Ammon's horn (tissue), 1 donor: Measurements from ENCODE around the gene ST6GALNAC4.
"Not testable (repeated sequence)": the region's sequence is repeated elsewhere in the genome, so short reads cannot be mapped to it uniquely, and the experiment has no call there.

Source experiments
- DNase-seq: peaks from one replicate; pipeline ENCODE4 v3.0.0-alpha.2; 2016; ENCODE audit warnings: low spot score

Gene ST6GALNAC4

DNA sequence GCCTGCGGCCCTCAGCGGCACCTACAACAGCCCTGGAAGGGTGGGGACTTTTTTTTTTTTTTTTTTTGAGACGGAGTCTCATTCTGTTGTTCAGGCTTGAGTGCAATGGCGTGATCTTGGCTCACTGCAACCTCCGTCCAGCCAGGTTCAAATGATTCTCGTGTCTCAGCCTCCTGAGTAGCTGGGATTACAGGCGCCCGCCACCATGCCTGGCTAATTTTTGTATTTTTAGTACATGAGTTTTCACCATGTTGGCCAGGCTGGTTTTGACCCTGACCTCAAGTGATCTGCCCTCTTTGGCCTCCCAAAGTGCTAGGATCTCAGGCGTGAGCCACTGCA lies 46.7 kb downstream of the ST6GALNAC4 start:
- DNase-seq, result not testable (repeated sequence)

GRCh38 chr9:127869310-127870152 lies 47.3 kb downstream of the ST6GALNAC4 start:
- peak; percentile 86 for DNase-seq

- no peak for DNase-seq
Measured at GRCh38 chr9:127868278-127868902, 48.5 kb downstream of the ST6GALNAC4 start.

DNA sequence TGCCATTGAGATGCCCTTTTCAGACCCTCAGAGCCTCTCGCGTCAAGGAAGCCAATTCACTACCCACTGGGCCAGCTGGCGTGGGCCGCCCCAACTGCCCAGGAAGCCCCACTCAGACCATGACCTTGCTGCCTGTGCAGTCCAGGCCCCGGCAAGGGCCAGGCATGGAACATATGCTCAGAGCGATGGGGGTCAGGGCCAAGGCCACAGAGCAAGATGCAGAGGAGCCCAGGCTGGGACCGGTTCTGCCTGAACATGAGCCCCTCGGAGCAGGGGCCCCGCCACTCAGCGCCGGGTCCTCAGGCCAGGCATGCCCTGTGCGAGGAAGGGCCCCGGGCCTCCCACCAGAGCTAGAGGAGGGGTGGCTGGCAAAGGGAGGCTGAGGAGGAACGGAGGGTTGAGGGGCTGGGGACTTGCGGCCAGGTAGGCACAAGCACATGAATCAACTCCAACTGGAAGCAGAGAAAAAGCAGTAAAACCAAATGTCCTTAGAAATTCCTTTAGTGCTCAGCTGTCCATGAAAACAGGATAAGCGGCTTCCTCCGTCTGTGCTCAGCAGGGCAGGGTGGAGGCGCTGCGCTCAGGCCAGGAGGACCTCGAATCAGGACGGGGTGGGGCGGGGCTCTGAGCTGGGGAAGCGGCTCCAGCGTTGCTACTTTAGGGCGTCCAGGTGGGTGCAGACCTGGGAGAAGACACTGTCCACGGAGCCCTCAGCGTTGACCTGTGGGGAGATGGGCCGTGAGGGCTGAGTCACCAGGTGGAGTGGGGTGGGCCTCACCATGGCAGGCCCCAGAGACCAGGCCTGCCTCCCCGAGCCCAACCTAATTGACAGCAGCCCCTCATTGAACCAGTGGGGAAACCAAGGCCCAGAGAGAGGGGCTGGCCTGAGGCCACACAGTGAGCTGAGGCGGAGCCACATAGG lies 49.2 kb downstream of the ST6GALNAC4 start:
- no peak for DNase-seq

GRCh38 chr9:127866535-127866934 lies 50.3 kb downstream of the ST6GALNAC4 start:
- DNase-seq, result no peak

- no peak for DNase-seq
Measured at GRCh38 chr9:127865645-127866464, 51.0 kb downstream of the ST6GALNAC4 start.

DNA sequence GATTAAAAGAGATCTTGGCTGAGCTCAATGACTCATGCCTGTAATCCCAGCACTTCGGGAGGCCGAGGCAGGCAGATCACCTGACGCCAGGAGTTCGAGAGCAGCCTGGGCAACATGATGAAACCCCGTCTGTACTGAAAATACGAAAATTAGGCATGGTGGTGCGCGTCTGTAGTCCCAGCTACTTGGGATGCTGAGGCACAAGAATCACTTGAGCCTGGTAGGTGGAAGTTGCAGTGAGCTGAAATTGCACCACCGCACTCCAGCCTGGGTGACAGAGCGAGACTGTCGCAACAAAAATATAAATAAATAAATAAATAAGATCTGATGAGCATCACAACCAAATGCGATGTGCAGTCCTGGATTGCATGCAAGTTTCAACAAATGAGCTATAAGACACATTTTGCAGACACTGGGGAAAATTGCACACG lies 53.6 kb downstream of the ST6GALNAC4 start:
- DNase-seq, result no peak

GRCh38 chr9:127862075-127863011 lies 54.5 kb downstream of the ST6GALNAC4 start:
- DNase-seq, result peak; percentile 74

DNA sequence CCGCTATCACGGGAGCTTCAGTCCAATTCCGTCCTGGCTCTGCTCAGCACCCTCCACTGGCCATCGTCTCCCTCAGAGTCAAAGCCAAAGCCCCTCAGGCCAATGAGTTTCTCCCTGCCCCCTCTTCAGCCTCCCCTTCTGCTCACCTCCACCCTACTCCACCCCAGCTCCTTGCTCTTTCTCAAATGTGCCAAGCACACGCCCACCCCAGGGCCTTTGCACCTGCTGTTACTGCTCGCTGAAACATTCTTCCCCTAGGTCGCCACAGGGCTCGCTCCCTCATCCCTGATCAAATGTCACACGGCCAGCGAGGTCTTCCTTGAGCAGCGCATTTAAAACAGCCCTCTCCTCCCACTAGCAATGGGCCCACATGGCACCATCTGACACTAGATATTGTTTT lies 56.1 kb downstream of the ST6GALNAC4 start:
- DNase-seq, result no peak

GRCh38 chr9:127860260-127860659 lies 56.6 kb downstream of the ST6GALNAC4 start:
- DNase-seq, result no peak

DNA sequence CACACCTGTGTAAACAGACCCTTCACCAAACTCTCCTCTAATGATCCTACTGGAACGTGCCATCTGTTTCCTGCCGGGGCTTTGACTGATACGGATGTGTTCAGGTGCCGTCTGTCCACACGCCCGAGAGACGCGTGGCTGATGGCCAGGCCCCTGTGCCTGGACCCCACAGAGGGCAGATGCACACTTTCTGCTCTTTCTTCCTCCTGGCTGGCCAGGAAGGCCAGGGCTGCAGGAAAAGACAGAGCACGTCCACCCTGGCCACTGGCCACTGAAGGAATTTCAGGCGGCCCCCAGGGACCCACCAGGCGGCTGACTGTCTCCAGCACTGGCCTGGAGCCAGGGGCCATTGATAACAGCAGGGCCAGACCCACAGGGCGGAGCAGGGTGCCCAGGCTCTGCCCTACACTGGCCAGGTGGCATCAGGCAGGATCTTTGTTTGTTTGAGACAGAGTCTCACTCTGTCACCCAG lies 58.8 kb downstream of the ST6GALNAC4 start:
- DNase-seq, result no peak
